ENCODE results near the gene DDX49.

DDX49 gene

GRCh38 chr19:18903156-18904037 lies 16.1 kb upstream of the DDX49 start:
- Histone ChIP-seq H3K36me3 (peaks cover 39% of the 10 kb centered on the region), H3K27me3 (ENCODE audit: insufficient read depth, low read depth, severe bottlenecking) (no peaks in the 10 kb centered on the region), H3K27ac (no peak overlapping the region), H3K9me3 (ENCODE audit: severe bottlenecking) (no peaks in the 10 kb centered on the region), H3K4me3 (ENCODE audit: low read depth, low read length) (no peak overlapping the region)
- no peak for DNase-seq
- TF ChIP-seq CTCF (IDR thresholded peaks at IDR 0.05; ENCODE audit: low read depth, low read length), result no peak

GRCh38 chr19:18904334-18905057 lies 15.0 kb upstream of the DDX49 start:
- no peak for DNase-seq

GRCh38 chr19:18905058-18905456 lies 14.5 kb upstream of the DDX49 start:
- H3K4me3 ChIP-seq (ENCODE audit: low read depth, low read length), result no peak overlapping the region
- no peak for TF ChIP-seq CTCF (IDR thresholded peaks at IDR 0.05; ENCODE audit: low read depth, low read length)
- no peak overlapping the region for H3K27ac ChIP-seq
- DNase-seq, result no peak
- H3K27me3 ChIP-seq (ENCODE audit: insufficient read depth, low read depth, severe bottlenecking), result no peaks in the 10 kb centered on the region
- H3K9me3 ChIP-seq (ENCODE audit: severe bottlenecking), result no peaks in the 10 kb centered on the region
- H3K36me3 ChIP-seq, result peaks cover 35% of the 10 kb centered on the region

More at GRCh38 chr19:18904334-18905057, 15.0 kb upstream of the DDX49 start:
- TF ChIP-seq CTCF (IDR thresholded peaks at IDR 0.05; ENCODE audit: low read depth, low read length), result no peak
- no peaks in the 10 kb centered on the region for H3K27me3 ChIP-seq (ENCODE audit: insufficient read depth, low read depth, severe bottlenecking)
- H3K36me3 ChIP-seq, result peaks cover 35% of the 10 kb centered on the region
- H3K27ac ChIP-seq, result no peak overlapping the region
- no peak overlapping the region for H3K4me3 ChIP-seq (ENCODE audit: low read depth, low read length)
- no peaks in the 10 kb centered on the region for H3K9me3 ChIP-seq (ENCODE audit: severe bottlenecking)

DNA sequence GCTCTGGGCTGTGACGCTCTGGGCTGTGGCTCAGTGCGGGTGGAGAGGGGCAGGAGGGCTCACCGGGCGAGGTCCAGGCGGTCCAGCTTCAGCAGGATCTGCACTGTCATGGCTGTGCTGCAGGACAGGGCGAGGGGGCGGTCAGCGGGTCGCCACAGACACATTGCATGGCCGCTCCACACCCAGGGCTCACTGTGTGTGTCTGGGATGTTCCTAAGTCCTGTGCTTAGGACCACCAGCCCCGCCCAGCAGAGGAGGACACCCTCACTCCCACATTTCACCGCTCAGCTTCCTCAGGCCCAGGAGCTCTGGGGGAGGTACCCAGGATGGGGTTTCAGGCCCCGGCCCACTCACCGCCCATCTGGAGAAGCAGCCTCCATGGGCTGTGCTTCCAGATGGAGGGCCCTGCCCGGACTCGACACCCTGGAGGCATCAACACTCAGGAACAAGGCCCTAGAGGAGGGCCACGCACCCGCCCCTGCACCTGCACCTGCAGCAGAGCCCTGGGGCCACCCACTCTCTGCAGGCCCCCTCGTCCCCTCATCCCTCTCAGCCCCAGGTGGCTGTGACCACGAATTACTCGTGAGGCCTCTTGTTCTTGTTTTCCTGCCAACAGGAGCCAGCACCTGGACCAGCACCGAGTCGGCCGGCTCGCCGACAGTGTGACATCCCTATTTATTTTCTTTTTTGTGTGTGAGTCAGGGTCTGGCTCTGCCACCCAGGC lies 13.8 kb upstream of the DDX49 start:
- no peak for DNase-seq
- Histone ChIP-seq H3K36me3 (peaks cover 38% of the 10 kb centered on the region), H3K27me3 (ENCODE audit: insufficient read depth, low read depth, severe bottlenecking) (no peaks in the 10 kb centered on the region), H3K27ac (no peak overlapping the region), H3K4me3 (ENCODE audit: low read depth, low read length) (no peak overlapping the region), H3K9me3 (ENCODE audit: severe bottlenecking) (no peaks in the 10 kb centered on the region)
- no peak for TF ChIP-seq CTCF (IDR thresholded peaks at IDR 0.05; ENCODE audit: low read depth, low read length)

- no peak overlapping the region for H3K4me3 ChIP-seq (ENCODE audit: low read depth, low read length)
- no peak for TF ChIP-seq CTCF (IDR thresholded peaks at IDR 0.05; ENCODE audit: low read depth, low read length)
- no peak overlapping the region for H3K27ac ChIP-seq
- DNase-seq, result no peak
- no peaks in the 10 kb centered on the region for H3K9me3 ChIP-seq (ENCODE audit: severe bottlenecking)
- no peaks in the 10 kb centered on the region for H3K27me3 ChIP-seq (ENCODE audit: insufficient read depth, low read depth, severe bottlenecking)
- peaks cover 32% of the 10 kb centered on the region for H3K36me3 ChIP-seq
Observed at GRCh38 chr19:18906605-18907519, 12.7 kb upstream of the DDX49 start.

Data from WERI-Rb-1 (cell line).